T-cell (primary cell): ENCODE results near the gene NAV2. TPM values are rescaled to one million over a fixed set of nuclear protein-coding genes. Genes with fewer than 3 reads are reported as not detected.
A peak's percentile ranks its signal among the peaks of the same experiment; 100 is the strongest.

Source experiments
- ATAC-seq, 4 experiments: fragments of 200-7000 bp in 3 of 4; fragments of 150-1000 bp in 1 of 4; cut with Tn5 transposase; replicated peaks in 1 of 4; 1 replicate in 3 of 4; 2 replicates in 1 of 4; pipeline ENCODE4 v1.10.0; 2021; ENCODE audit warnings: moderate library complexity in 3 of 4, mild to moderate bottlenecking in 2 of 4, moderate number of reproducible peaks in 1 of 4
- CTCF ChIA-PET, 2 donors: fragments of 300-600 bp; sonication (Branson Sonifier 250); formaldehyde crosslinking; loops; one replicate each; lab custom pipeline; 2022; ENCODE audit warnings: antibody characterized with exemption in 2 of 2; lab: Charles Lee
- POLR2A ChIA-PET, 2 donors: fragments of 300-600 bp; sonication (Branson Sonifier 250); formaldehyde crosslinking; loops; one replicate each; lab custom pipeline; 2022; ENCODE audit warnings: antibody characterized with exemption in 2 of 2; lab: Charles Lee
- DNase-seq, 35 experiments: peaks; one replicate each; pipeline versions ENCODE4 v3.0.0 to v3.0.0-alpha.2; 2013 to 2023
- H3K27ac ChIP-seq: one replicate; pipeline ENCODE4 v1.5.1; 2013; ENCODE audit warnings: low read length
- H3K27me3 ChIP-seq, 2 experiments: replicated peaks in 1 of 2; 1 replicate in 1 of 2; 2 replicates in 1 of 2; pipeline versions ENCODE4 v1.6.1 to v1.7.0; 2013; ENCODE audit warnings: low read length in 1 of 2, mixed read lengths in 1 of 2; ENCODE audit not compliant: control insufficient read depth in 2 of 2, insufficient read depth in 2 of 2; ENCODE audit errors: extremely low read depth in 1 of 2
- H3K36me3 ChIP-seq, 2 donors: 1 replicate in 1 of 2; 2 replicates in 1 of 2; pipeline versions ENCODE4 v1.6.1 to v1.7.0; 2013; ENCODE audit warnings: low read length in 1 of 2; ENCODE audit not compliant: control insufficient read depth in 2 of 2, insufficient read depth in 1 of 2; ENCODE audit errors: extremely low read depth in 1 of 2
- H3K4me1 ChIP-seq, 2 experiments: 1 replicate in 1 of 2; 2 replicates in 1 of 2; pipeline versions ENCODE4 v1.6.1 to v1.7.0; 2013; ENCODE audit warnings: low read length in 2 of 2, mixed read lengths in 1 of 2; ENCODE audit not compliant: insufficient read depth in 2 of 2, control insufficient read depth in 1 of 2; ENCODE audit errors: extremely low read depth in 1 of 2
- H3K4me3 ChIP-seq, 2 donors: 1 replicate in 1 of 2; 2 replicates in 1 of 2; pipeline versions ENCODE4 v1.5.1 to v1.7.0; 2013; ENCODE audit warnings: mild to moderate bottlenecking in 2 of 2, low read length in 1 of 2, moderate library complexity in 1 of 2; ENCODE audit not compliant: control insufficient read depth in 1 of 2; ENCODE audit errors: extremely low read depth in 1 of 2
- H3K9me3 ChIP-seq: 2 replicates; pipeline ENCODE4 v1.7.0; 2013
- H3K27ac Mint-ChIP-seq, 2 donors: one replicate each; pipeline ENCODE4 v1.8.0; 2020 to 2021; ENCODE audit warnings: mild to moderate bottlenecking in 2 of 2, mixed read lengths in 2 of 2
- H3K27me3 Mint-ChIP-seq, 2 donors: one replicate each; pipeline ENCODE4 v1.8.0; 2021 to 2022; ENCODE audit warnings: mixed read lengths in 2 of 2
- H3K36me3 Mint-ChIP-seq: one replicate; pipeline ENCODE4 v1.8.0; 2021; ENCODE audit warnings: mixed read lengths
- H3K4me1 Mint-ChIP-seq, 3 donors: one replicate each; pipeline ENCODE4 v1.8.0; 2020 to 2022; ENCODE audit warnings: mixed read lengths in 3 of 3, mild to moderate bottlenecking in 1 of 3
- H3K4me3 Mint-ChIP-seq, 3 donors: one replicate each; pipeline ENCODE4 v1.8.0; 2020 to 2022; ENCODE audit warnings: mild to moderate bottlenecking in 3 of 3, mixed read lengths in 3 of 3, moderate library complexity in 3 of 3
- H3K9me3 Mint-ChIP-seq, 3 donors: one replicate each; pipeline ENCODE4 v1.8.0; 2020 to 2022; ENCODE audit warnings: mixed read lengths in 3 of 3
- WGBS: methylation state at CpG from one replicate; pipeline ENCODE4 v1.1.5; 2013; ENCODE audit warnings: missing lambda C conversion rate; ENCODE audit not compliant: insufficient coverage; 5-methylcytosine and 5-hydroxymethylcytosine counted together
- total RNA-seq, 35 experiments: library from RNA in 6 of 35; stranded (reverse) in 6 of 35; fragments of 120-200 nt in 1 of 35; gene quantifications; one replicate each; pipeline versions ENCODE4 v1.2.1 to v1.2.4 and lab custom pipeline; 2013 to 2026

The NAV2 gene
- total RNA-seq, 5 donors from 2014 or later (not counting 1 experiment from before 2014, with no cell fraction given), result 0.55 to 3.0 (median 1.8) TPM

DNA sequence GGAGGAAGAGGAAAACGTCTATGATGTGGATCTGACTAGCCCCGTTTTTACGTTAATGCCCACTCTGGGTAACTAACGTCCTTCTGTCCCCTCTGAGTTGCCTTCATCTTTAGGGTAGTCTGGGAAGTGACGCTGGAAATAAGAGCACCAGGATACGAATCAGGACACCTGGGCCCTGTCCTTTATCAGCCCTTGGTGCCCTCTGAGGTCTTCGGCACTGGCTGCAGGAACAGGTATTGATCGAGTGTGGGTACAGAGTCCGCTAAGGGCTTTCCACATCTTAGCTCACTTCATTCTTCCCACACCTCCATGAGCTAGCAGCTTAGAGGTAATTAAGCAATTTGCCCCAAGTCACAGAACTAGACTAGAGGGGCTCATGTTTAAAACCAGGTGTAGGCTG, 223.8 kb downstream of the NAV2 start:
- POLR2A ChIA-PET, result no interaction called here
- H3K27ac ChIP-seq, result no peak overlapping the region
- DNase-seq, result no peak

DNA sequence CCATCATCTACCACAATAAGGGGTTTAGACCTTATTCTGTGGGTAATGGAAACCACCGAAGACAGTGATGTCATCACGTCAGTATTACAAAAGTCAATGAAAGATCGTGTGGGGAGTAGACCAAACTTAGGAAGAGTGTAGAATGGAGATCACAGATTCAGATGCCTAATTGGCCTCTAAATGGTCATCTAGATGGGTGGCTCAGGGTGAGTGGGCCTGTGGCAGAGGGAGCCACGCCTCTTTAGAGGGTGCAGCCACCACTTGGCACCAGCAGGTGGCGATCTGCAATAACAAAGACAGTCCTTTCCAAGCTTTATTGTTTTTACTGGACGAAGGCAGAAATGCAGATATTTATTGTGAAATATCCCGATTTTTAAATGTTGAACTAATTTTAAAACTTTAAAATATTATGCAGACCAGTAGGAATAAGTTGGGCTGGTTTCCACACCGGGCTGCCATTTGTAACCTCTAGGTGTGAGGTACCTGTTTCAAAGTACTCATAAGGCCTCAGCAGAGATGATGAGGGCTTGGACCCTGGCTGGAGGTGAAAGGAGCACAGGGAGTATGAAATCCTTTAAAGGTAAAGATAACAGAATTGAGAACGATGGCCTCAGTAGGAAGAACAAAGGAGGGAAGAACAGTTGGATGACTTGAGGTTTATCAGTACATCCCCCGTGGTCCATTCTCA, 225.7 kb downstream of the NAV2 start:
- ATAC-seq, result no peak
- H3K27ac ChIP-seq, result no peak overlapping the region

More for the DNA sequence above, 223.8 kb downstream of the NAV2 start:
- Histone ChIP-seq H3K4me1 (no peaks in the 10 kb centered on the region), H3K36me3 (no peaks in the 10 kb centered on the region), H3K4me3 (no peak overlapping the region), H3K9me3 (no peaks in the 10 kb centered on the region), H3K27me3 (peaks cover 0 to 4% of the 10 kb centered on the region in 2 experiments)
- CTCF ChIA-PET, result interaction anchor here in 1 of 2 donors (0.7 to 1.4 kb wide), 3 partner anchors 9 to 24 kb away, joined by 3 to 7 read pairs (median 3); no protein-coding TSS in a partner anchor
- no peak for ATAC-seq
- no peaks in the 10 kb centered on the region for H3K4me1 Mint-ChIP-seq
- no peaks in the 10 kb centered on the region for H3K36me3 Mint-ChIP-seq
- no peaks in the 10 kb centered on the region for H3K9me3 Mint-ChIP-seq
- no peak overlapping the region for H3K4me3 Mint-ChIP-seq
- H3K27me3 Mint-ChIP-seq, result no peaks in the 10 kb centered on the region
- 85% methylated on average over 5 of the region's 9 CpGs for WGBS
- H3K27ac Mint-ChIP-seq, result no peak overlapping the region

DNA sequence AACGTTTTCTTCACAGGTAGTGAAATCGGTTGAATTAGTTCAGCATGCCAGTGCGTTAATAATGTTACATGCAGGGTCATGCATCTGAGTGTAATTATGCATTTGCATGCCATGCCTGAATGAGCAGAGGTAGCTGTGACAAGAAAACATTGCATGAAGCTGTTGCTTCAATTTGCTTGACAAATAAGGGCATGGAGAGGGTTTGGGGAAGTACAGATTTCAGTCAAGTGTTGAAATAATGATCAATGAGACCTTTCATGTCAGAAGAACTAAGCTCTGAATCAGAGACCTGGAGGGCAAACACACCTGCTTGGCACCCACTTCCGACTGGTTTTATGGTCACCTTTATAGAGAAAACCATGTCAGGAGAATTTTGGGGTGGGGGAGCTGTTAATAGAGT, 226.2 kb downstream of the NAV2 start:
- ATAC-seq, result no peak
- H3K9me3 ChIP-seq, result no peaks in the 10 kb centered on the region
- H3K27ac ChIP-seq, result no peak overlapping the region
- Mint-ChIP-seq H3K36me3 (no peaks in the 10 kb centered on the region), H3K9me3 (no peaks in the 10 kb centered on the region), H3K4me3 (no peak overlapping the region), H3K27me3 (no peaks in the 10 kb centered on the region), H3K4me1 (no peaks in the 10 kb centered on the region), H3K27ac (no peak overlapping the region)
- H3K4me3 ChIP-seq, result no peak overlapping the region
- no peaks in the 10 kb centered on the region for H3K36me3 ChIP-seq
- no peak for DNase-seq
- WGBS, result 65% methylated on average over 4 of the region's 4 CpGs
- ChIA-PET POLR2A (no interaction called here), CTCF (interaction anchor here in 1 of 2 donors (0.8 to 1.0 kb wide), 2 partner anchors 11 to 417 kb away, joined by 3 read pairs; no protein-coding TSS in a partner anchor)
- no peaks in the 10 kb centered on the region for H3K4me1 ChIP-seq
- H3K27me3 ChIP-seq, result no peaks in the 10 kb centered on the region

More for the DNA sequence above, 225.7 kb downstream of the NAV2 start:
- Mint-ChIP-seq H3K9me3 (no peaks in the 10 kb centered on the region), H3K36me3 (no peaks in the 10 kb centered on the region), H3K4me3 (no peak overlapping the region), H3K4me1 (no peaks in the 10 kb centered on the region), H3K27ac (no peak overlapping the region), H3K27me3 (no peaks in the 10 kb centered on the region)
- no peak overlapping the region for H3K4me3 ChIP-seq
- H3K36me3 ChIP-seq, result no peaks in the 10 kb centered on the region
- ChIA-PET CTCF (no interaction called here), POLR2A (no interaction called here)
- H3K4me1 ChIP-seq, result no peaks in the 10 kb centered on the region
- H3K9me3 ChIP-seq, result no peaks in the 10 kb centered on the region
- 73% methylated on average over 7 of the region's 10 CpGs for WGBS
- DNase-seq, result peak in 13 of 35 experiments; percentile 2 to 35 (median 7)
- H3K27me3 ChIP-seq, result no peaks in the 10 kb centered on the region

DNA sequence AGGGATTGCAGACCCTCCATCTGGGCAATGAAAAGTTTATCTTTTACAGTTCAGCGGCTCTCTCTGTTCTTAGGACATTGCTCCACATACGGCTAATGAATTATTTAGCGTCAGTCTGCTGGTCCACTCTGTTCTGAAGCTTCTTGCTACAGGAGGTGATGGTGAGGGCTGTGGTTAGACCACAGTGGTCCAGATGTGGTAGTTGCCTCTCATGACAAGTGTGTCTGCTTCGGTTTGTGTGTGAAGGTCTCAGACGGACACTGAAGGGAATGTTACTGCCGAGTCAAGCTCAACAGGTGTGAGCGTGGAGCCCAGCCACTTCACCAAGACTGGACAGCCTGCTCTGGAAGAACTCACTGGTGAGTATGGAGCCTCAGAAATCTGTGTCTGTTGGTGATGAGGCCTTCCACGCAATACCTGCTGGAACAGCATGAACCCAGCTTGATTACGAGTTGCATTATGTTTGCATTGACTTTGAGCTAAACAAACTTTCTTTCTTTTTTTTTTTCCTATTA, 226.8 kb downstream of the NAV2 start:
- CTCF ChIA-PET, result interaction anchor here in 1 of 2 donors (0.8 to 1.0 kb wide), 2 partner anchors 11 to 416 kb away, joined by 3 read pairs; no protein-coding TSS in a partner anchor
- Mint-ChIP-seq H3K4me1 (no peaks in the 10 kb centered on the region), H3K27ac (no peak overlapping the region)

DNA sequence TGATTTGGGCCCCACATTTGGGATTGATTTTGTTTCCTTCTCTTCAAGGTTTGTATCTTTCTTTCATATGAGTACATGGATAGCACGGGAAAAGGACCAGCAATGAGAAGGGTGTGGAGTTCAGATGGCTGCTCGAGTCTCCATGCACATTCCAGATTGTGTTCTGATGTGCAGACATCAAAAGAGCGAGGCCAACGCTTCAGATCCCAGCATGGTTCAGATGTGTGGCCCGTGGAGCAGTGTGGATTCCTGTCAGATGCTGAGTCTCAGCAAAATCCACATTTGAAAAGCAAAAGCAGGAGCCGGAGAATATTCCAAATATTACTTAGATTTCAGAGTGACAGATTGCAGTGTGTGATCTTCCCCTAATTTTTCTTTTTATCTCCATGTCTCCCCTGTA, 228.2 kb downstream of the NAV2 start:
- no peaks in the 10 kb centered on the region for H3K4me1 Mint-ChIP-seq
- ATAC-seq (no peak), DNase-seq (no peak)
- no peak overlapping the region for H3K4me3 Mint-ChIP-seq
- H3K27me3 Mint-ChIP-seq, result peaks cover 0 to 4% of the 10 kb centered on the region in 2 donors
- H3K9me3 Mint-ChIP-seq, result no peaks in the 10 kb centered on the region
- no peak overlapping the region for H3K4me3 ChIP-seq
- no peaks in the 10 kb centered on the region for H3K36me3 Mint-ChIP-seq
- H3K36me3 ChIP-seq, result no peaks in the 10 kb centered on the region
- 59% methylated on average over 5 of the region's 6 CpGs for WGBS
- CTCF ChIA-PET, result interaction anchor here in 1 of 2 donors (1.3 kb wide), 1 partner anchor 9 kb away, joined by 3 read pairs; no protein-coding TSS in a partner anchor
- no peak overlapping the region for H3K27ac ChIP-seq
- no peaks in the 10 kb centered on the region for H3K4me1 ChIP-seq
- peaks cover 0 to 3% of the 10 kb centered on the region in 2 experiments for H3K27me3 ChIP-seq
- H3K27ac Mint-ChIP-seq, result no peak overlapping the region
- POLR2A ChIA-PET, result no interaction called here
- no peaks in the 10 kb centered on the region for H3K9me3 ChIP-seq

More for the DNA sequence above, 226.8 kb downstream of the NAV2 start:
- no peaks in the 10 kb centered on the region for H3K4me1 ChIP-seq
- Mint-ChIP-seq H3K36me3 (no peaks in the 10 kb centered on the region), H3K27me3 (no peaks in the 10 kb centered on the region), H3K4me3 (no peak overlapping the region), H3K9me3 (no peaks in the 10 kb centered on the region)
- no peaks in the 10 kb centered on the region for H3K9me3 ChIP-seq
- POLR2A ChIA-PET, result no interaction called here
- no peaks in the 10 kb centered on the region for H3K36me3 ChIP-seq
- no peaks in the 10 kb centered on the region for H3K27me3 ChIP-seq
- WGBS, result 73% methylated on average over 8 of the region's 9 CpGs
- no peak overlapping the region for H3K4me3 ChIP-seq
- H3K27ac ChIP-seq, result no peak overlapping the region
- no peak for DNase-seq
- ATAC-seq, result no peak

DNA sequence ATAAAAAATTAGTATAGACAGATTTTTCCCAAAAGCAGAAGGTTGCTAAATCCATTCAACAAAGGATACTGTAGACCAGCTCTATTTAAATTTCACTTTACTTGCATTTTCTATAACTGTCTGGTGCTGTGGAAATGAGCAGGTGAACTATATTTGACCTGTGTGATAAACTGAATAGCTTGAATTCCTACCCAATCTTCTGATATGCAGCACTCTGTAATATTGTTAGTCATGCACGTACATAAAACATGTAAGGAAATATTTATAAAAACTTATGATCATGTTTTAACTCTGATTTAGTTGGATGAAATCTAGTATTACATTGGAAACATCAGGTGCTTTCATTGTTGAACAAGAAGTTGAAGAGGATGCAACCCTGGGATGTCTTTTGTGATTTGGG, 234.0 kb downstream of the NAV2 start:
- no CpG with 5 or more reads among the region's 1 CpG for WGBS
- Histone ChIP-seq H3K9me3 (no peaks in the 10 kb centered on the region), H3K27me3 (peaks cover 0 to 7% of the 10 kb centered on the region in 2 experiments), H3K4me3 (no peak overlapping the region), H3K27ac (no peak overlapping the region), H3K36me3 (no peaks in the 10 kb centered on the region), H3K4me1 (no peaks in the 10 kb centered on the region)
- no peaks in the 10 kb centered on the region for H3K36me3 Mint-ChIP-seq
- ChIA-PET CTCF (interaction anchor here in 1 of 2 donors (1.4 kb wide), 1 partner anchor 11 kb away, joined by 3 read pairs; no protein-coding TSS in a partner anchor), POLR2A (no interaction called here)
- peaks cover 3 to 6% (median 4%) of the 10 kb centered on the region in 3 donors for H3K4me1 Mint-ChIP-seq
- no peaks in the 10 kb centered on the region for H3K9me3 Mint-ChIP-seq
- no peak overlapping the region for H3K4me3 Mint-ChIP-seq
- ATAC-seq (no peak), DNase-seq (no peak)
- H3K27ac Mint-ChIP-seq, result no peak overlapping the region
- peaks cover 6 to 12% of the 10 kb centered on the region in 2 donors for H3K27me3 Mint-ChIP-seq
